Raji (cell line): ENCODE measurements around the gene GNG7.

Source experiments
- POLR2A ChIP-seq: IDR thresholded peaks from 2 replicates; pipeline ENCODE4 v1.6.1; 2011; ENCODE audit warnings: low read depth, low read length, control low read depth; ENCODE audit not compliant: insufficient read depth

Gene GNG7

GRCh38 chr19:2610637-2611482 is 91.6 kb downstream of the GNG7 start:
- no peak for TF ChIP-seq POLR2A

DNA sequence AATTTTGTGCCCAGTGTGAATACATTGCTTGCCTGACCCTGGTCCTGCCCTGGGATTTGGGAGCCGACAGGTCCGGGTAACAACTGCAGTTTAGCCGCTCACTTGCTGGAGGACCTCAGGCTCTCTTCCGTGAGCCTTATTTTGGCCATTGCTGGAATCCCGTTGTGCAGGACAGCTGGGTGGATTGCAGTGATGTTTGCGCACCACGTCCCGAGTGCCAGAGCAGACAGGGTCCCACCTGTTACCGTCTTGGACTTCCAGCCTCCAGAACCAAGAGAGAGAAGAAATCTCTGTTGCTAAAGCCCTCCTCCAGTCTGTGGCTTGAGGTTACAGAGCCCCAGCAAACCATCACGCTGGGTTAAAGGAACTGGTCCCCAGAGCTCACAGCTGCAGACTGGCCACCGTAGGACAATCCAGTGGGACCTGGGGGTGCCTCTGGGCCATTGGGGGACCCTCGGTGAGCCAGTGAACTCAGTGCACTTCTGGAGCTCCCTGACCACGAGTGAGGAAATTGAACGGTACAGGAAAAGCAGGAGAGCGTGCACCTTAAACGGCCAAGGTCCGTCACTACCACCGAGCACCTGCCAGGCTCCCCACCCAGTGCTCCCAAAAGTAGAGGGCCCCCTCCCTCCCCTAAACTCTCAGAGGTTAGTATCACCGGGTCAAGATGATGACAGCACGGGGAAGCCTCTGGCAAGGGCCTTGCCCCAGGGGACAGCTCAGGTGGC is 92.9 kb downstream of the GNG7 start:
- TF ChIP-seq POLR2A = no peak

DNA sequence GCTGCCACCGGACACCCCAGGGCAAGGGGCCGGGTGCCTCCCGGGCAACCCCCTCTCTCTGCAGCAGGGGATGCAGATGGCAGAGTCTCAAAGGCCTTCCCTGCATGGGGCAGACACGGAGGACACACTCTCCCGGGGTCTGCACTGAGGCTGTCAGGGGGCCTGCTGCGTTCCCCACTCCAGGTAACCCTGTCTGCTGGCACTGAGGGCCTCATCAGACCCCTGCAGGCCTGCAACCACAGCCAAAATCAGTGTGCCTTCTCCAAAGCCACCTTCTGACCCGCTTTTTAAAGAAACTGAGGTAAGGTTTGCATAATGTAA is 93.9 kb downstream of the GNG7 start:
- no peak for TF ChIP-seq POLR2A

DNA sequence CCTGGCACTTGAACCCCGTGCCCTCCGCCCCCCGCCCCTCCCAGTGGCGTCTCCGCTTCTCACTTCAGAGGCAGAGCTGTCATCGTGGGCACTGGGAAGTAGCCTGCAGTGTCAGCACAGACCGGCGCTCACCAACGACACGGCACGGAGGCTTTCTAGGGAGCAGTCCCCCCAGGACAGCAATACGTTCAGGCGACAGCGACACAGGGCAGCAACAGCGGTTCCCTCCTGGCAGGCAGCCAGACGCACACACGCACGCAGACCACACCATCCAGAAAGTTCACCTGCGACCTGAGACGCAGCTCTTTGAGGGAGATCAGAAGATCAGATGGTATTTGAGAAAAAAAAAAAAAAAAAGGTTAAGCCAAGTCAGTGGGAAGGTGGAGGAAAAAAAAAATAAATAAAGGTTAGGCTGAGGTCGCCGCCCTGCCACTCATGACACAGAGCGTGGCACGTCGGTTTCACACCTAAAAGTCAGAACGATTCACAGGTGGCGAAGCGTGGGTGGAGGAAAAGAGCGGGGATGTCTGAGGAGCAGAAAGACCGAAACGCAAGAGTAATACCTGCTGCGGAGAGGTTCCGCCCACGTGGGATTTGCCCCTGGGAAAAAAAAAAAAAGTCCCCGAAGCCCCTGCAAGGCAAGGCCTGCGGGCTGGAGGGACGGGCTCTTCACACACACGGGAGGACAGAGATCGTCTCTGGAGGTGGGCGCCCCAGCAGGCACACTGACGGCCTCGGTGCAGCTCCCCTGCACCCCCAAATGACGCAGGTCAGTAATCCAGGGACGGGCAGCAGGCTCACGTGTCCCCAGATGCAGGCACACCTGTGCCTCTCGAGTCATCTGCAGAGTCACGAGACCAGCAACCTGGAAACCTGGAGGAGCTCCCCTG is 94.5 kb downstream of the GNG7 start:
- no peak for TF ChIP-seq POLR2A

- no peak for TF ChIP-seq POLR2A
These were observed 97.7 kb downstream of the GNG7 start for GRCh38 chr19:2604747-2605329.

DNA sequence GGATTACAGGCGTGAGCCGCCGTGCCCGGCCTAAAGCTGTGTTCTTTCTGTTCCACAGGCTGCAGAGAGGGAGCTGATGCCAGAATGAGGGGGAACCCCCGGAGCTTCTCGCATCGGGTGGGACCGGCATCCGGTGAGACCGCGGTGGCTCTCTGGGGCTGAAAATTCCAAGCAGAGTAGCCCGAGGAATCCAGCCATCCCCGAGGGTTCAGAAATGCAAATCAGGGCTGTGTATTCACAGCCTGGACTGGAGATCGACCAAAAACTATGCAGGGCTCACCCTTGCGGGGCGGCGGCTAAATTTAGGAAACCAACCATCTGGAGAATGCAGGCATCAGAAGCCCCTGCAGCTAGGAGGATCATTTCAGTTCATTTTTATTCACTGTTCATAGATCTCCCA is 99.2 kb downstream of the GNG7 start:
- no peak for TF ChIP-seq POLR2A

GRCh38 chr19:2602391-2603181 is 99.9 kb downstream of the GNG7 start:
- no peak for TF ChIP-seq POLR2A

- no peak for TF ChIP-seq POLR2A
These were observed 101.3 kb downstream of the GNG7 start for GRCh38 chr19:2600914-2601870.

DNA sequence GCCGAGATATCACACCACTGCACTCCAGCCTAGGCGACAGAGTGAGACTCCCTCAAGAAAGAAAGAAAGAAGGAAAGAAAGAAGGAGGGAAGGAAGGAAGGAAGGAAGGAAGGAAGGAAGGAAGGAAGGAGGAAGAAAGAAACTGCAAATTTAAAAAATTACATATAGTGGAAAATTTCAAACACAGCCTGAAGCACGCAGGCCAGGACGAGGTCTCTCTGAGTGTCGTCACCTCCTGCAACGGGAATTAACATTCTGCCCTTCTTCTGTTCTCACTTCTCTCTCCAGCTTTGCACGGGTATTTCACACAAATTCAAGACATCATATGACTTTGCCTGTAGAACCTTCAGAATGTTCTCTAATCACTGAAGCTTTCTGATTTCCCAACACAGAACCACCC is 108.2 kb downstream of the GNG7 start:
- no peak for TF ChIP-seq POLR2A

DNA sequence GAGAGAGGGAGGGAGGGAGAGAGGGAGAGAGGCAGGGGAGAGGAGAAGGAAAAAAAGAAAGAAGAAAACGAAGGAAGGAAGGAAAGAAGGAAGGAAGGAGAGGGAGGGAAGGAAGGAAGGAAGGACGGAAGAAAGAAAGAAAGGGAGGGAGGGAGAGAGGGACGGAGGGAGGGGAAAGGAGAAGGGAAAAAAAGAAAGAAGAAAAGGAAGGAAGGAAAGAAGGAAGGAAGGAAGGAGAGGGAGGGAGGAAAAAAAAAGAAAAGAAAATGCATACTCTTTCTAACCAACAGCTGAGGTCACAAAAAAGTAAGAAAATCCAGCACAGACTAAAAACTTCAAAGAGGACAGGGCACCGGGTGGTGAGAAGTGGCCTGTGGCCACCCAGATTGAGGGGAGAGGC is 109.7 kb downstream of the GNG7 start:
- no peak for TF ChIP-seq POLR2A

DNA sequence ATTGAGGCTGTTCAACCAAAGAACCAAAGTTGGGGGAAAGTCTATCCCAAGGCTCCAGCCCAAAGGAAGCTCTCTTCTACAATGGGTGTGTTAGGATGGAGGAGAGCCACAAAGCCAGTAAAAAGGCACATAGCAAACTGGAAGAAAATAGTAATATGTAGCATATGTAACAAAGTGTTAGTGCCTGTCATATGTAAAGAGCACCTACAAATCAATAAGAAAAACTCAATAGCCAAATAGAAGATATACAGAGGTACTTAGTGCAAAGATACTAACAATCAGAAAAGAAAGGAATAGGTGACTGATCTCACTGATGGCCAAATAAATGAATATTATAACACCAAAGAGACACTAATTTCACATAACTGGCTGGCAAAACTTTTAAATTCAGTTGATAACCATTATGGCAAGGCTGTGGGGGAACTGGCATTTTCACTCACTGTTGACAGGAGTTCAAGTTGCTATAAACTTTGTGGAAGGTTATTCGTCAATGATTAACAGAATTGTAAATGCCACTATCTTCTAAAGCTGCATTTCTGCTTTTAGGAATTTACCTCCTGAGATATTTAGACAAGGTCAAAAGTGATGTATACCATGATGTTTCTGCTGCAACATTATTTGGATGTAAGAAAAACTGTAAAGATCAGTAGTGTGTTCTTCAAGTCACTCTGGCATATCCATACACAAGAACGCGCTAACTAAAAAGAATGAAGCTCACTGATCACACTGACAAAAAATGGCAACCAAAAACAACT is 110.8 kb downstream of the GNG7 start:
- TF ChIP-seq POLR2A = no peak

GRCh38 chr19:2590630-2591399 is 111.7 kb downstream of the GNG7 start:
- TF ChIP-seq POLR2A = no peak
